Raji (cell line): ENCODE results near the gene KCNK6.

Source experiments
- POLR2A ChIP-seq: IDR thresholded peaks from 2 replicates; pipeline ENCODE4 v1.6.1; 2011; ENCODE audit warnings: low read depth, low read length, control low read depth; ENCODE audit not compliant: insufficient read depth

KCNK6 gene

GRCh38 chr19:38335949-38336637 is 16.4 kb downstream of the KCNK6 start:
- peak; percentile 61 for TF ChIP-seq POLR2A

DNA sequence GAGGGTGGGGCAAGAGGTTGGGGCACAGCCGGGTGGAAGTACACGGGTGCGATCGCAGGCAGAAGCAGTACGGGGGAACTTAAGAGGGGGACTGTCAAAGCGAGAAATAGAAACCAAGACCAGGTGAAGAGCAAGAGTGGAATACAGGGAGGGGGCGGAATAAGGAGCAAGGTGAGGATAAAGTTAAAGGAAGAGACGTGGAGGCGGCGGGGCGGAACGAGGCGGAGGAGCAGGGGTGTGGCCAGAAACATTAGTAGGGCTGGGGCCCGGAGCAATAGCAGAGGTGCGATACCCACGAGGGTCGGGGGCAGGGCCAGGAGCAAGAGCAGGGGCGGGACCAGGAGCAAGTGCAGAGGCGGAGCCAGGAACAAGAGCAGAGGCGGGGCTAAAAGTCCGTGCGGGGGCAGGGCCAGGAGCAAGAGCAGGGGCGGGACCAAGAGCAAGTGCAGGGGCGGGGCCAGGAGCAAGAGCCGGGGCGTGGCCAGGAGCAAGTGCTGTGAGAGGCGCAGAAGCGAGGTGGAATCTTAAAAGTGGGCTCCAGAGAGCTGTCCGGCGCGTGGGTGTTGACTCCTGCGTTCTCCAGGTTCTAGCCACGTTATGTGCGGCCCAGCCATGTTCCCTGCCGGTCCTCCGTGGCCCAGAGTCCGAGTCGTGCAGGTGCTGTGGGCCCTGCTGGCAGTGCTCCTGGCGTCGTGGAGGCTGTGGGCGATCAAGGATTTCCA is 17.2 kb downstream of the KCNK6 start:
- peak; percentile 45 for TF ChIP-seq POLR2A

DNA sequence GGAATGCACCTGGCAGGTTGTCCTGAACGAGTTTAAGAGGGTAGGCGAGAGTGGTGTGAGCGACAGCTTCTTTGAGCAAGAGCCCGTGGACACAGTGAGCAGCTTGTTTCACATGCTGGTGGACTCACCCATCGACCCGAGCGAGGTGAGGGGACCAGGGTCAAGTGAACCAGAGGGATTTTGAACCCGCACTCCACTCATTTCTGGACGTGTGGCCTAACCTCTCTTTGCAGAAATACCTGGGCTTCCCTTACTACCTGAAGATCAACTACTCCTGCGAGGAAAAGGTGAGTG is 17.7 kb downstream of the KCNK6 start:
- no peak for TF ChIP-seq POLR2A

GRCh38 chr19:38340927-38341326 is 21.3 kb downstream of the KCNK6 start:
- TF ChIP-seq POLR2A = no peak

DNA sequence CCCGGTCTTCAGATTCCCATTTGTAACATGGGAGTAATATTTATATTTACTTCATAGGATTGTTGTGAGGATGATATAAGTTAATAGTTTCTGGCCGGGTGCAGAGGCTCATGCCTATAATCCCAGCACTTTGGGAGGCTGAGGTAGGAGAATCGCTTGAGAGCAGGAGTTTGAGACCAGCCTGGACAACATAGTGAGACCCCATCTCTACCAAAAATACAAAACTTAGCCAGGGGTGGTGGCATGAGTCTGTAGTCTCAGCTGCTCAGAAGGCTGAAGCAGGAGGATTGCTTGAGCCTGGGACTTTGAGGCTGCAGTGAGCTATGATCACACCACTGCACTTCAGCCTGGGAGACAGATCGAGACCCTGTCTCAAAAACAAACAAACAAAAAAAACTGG is 27.2 kb downstream of the KCNK6 start:
- TF ChIP-seq POLR2A = no peak

DNA sequence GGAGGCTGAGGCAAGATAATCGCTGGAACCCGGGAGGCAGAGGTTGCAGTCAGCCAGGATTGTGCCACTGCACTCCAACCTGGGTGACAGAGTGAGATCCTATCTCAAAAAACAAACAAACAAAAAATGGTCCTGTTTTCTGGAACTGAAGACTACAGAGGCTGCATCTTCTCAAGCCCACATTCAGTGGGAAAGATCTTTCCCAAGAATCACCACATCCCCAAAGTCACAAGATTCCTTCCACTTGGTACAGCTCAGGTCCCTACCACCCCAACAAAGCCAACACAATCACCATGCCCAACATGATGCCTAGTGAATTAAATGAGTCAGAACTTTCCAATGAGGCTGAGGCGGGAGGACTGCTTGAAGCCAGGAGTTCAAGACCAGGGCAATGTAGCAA is 31.2 kb downstream of the KCNK6 start:
- TF ChIP-seq POLR2A = no peak

DNA sequence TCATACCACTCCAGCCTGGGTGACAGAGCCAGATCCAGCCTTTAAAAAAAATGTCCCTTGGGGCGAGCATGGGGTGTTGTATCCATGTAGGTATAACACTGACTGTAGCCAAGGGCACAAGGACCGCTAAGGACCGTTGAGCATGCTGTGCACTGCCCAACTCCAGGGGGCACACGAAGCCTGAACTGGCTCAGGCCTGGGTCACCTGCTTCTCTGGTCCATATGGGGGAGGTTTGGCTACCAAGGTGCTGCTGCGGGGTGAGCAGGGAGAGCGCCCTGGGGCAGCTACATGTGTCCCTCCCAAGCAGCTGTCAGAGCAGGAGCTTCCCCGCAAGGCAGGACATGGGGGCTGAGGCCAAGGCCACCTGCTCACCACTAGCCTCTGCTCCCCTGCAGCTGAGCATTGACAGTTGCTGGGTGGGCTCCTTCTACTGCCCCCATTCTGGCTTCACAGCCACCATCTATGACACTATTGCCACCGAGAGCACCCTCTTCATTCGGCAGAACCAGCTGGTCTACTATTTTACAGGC is 32.3 kb downstream of the KCNK6 start:
- TF ChIP-seq POLR2A = no peak

DNA sequence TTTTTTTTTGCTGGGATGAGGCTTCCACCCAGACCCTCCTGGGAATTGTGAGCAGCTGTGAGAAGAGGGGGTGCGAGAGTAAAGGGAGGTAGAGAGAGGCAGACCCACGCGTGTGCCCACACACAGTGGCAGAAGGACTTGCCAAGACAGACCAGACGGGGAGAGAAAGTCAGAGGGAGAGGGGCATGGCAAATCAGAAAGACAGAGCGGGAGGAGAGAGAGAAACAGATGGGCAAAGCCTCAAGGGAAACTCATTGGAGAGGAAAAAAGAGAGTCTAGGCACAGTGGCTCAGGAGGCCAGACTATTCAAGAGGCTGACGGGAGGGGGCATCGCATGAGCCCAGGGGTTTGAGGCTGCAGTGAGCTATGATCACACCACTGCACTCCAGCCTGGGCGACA is 33.0 kb downstream of the KCNK6 start:
- no peak for TF ChIP-seq POLR2A

GRCh38 chr19:38355728-38356725 is 36.4 kb downstream of the KCNK6 start:
- no peak for TF ChIP-seq POLR2A

DNA sequence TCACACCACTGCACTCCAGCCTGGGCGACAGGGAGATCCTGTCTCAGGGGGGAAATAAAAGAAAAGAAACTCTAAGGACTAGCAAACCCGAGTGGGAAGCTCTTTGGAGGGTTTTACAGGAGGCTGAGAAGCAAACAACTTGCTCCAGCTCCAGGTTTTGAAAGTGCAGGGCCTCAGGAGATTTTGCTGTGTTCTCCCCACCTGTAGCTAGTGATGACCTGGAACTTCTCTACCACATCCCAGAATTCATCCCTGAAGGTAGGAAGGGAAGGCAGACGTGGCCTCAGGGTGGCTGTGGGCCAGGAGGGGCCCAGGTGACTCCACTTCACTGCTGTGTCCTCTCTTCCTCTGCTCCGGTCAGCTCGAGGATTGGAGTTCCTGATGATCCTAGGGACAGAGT is 38.4 kb downstream of the KCNK6 start:
- TF ChIP-seq POLR2A = no peak

GRCh38 chr19:38359242-38360021 is 39.8 kb downstream of the KCNK6 start:
- TF ChIP-seq POLR2A = no peak

DNA sequence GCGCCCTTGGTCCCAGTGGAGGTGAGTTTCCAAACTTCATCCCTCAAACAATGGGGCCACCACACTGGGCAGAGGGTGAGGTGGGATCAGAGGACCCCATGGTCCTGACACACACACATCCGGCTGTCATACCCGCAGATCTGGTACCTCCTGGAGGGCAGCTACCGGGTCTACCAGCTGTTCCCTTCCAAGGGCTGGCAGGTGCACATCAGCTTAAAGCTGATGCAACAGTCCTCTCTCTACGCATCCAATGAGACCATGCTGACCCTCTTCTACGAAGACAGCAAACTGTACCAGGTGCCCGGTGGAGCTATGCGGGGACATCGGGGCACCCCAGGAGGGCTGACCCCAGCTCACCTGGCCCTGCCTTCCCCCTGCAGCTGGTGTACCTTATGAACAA is 40.7 kb downstream of the KCNK6 start:
- no peak for TF ChIP-seq POLR2A

DNA sequence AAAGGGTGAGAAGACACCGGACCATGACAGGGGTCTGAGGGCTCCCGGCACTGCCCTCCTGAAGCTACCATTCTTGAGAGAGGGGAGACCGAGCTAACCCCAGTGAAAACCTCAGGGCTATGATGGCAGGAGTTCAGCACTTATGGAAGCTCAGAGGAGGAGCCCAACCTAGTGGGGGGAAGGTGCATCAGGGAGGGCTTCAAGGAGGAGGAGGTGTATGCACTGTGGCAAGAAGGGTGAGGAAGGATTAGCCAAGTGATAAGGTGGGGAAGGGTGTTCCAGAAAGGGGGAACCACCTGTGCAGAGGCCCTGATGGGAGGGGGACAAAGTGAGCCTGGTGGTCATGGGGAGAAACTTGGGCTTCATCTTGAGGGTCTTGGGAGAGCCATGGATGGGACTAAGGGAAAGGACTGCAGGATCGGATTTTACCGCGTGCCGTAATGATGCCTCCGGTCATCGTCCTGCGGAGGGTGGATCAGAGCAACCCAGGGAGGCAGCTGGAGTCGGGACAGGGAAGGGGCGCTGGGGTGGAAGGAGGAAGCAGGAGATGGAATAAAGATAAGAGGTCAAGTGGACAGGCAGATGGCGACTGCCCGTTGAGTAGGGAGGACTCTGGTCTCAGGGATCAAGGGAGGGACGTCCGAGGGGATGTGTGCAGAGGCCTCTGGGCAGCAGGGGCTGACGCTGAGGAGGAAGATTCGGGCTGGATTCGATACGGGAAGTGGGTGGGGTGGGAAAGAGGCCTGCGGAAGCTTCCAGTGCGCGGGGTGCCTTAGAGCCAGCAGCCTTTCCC is 41.4 kb downstream of the KCNK6 start:
- TF ChIP-seq POLR2A = no peak

DNA sequence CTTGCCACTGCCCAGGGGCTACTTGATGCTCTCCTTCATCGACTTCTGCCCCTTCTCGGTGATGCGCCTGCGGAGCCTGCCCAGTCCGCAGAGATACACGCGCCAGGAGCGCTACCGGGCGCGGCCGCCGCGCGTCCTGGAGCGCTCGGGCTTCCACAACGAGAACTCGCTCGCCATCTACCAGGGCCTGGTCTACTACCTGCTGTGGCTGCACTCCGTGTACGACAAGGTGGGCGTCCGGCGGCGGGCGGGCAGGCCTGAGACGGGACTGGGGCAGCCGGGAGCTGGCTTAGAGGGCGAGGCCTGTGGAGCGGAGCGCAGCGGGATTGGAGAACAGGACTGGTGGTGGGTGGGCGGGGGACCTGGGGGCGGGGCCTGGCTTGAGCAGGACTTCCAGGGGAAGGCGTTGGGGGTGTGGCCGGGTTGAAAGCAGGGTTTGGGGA is 42.0 kb downstream of the KCNK6 start:
- no peak for TF ChIP-seq POLR2A
